HG03064 (cell line): ENCODE measurements around the gene IL17RB.

Source experiments
- ATAC-seq: cut with Tn5 transposase; IDR thresholded peaks from one replicate; pipeline ENCODE4 v1.9.1; 2021; ENCODE audit warnings: low read depth; ENCODE audit not compliant: unreplicated experiment

The IL17RB gene

DNA sequence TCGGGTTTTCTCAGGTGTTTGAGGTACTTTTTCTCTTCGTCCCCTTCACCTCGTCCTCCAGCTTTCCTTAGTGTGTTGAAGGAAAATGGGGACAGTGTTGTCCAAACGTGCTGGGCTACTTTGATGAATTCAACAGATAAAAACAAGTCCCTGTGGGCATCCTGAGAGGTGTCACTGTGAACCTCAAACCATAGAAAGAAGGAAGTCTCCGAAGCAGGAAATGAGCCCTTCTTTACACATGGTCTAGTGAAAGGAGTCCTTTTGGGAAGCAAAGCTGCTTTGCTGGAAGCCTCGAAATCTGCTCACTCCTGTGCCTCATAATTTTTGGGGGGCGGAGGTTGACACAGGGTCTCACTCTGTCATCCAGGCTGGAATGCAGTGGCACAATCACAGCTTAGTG, 10.6 kb downstream of the IL17RB start:
- no peak for ATAC-seq

GRCh38 chr3:53858096-53858741, 11.9 kb downstream of the IL17RB start:
- no peak for ATAC-seq

GRCh38 chr3:53859178-53859577, 12.8 kb downstream of the IL17RB start:
- ATAC-seq, result no peak

DNA sequence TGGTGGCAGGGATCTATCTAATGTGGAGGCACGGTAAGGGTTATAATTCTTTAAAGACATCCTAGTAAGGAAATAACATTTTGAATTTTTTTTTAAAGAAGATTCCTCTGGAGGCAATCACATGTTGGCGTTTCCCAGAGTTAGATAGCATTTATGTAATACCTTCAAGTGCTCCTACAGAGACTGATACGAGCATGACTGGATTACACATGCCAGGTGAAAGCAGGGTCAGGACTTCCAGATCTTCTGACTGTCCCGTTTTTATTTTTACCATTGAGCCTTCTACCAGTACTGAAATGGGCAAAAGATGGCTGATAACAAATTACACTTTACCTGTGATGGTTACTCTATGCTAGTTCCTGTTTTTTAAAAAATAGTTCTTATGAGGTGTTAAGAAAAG, 13.8 kb downstream of the IL17RB start:
- no peak for ATAC-seq

GRCh38 chr3:53862241-53862640, 15.9 kb downstream of the IL17RB start:
- ATAC-seq, result no peak

DNA sequence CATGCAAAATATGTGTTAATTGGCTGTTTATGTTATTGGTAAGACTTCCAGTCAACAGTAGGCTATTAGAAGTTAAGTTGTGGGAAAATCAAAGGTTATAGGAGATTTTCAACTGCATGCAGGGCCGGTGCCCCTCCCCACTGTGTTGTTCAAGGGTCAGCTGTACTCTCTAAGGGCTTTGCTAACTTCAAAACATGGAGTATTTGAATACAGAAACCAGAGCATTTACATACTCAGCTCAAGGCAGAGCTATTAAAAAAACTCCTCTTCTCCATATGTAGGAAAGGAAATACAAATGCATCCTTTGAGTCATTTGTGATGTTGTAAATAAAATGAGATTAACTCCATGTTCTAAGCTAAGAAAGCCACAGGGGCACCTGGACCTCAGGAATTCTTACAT, 16.8 kb downstream of the IL17RB start:
- ATAC-seq, result no peak

DNA sequence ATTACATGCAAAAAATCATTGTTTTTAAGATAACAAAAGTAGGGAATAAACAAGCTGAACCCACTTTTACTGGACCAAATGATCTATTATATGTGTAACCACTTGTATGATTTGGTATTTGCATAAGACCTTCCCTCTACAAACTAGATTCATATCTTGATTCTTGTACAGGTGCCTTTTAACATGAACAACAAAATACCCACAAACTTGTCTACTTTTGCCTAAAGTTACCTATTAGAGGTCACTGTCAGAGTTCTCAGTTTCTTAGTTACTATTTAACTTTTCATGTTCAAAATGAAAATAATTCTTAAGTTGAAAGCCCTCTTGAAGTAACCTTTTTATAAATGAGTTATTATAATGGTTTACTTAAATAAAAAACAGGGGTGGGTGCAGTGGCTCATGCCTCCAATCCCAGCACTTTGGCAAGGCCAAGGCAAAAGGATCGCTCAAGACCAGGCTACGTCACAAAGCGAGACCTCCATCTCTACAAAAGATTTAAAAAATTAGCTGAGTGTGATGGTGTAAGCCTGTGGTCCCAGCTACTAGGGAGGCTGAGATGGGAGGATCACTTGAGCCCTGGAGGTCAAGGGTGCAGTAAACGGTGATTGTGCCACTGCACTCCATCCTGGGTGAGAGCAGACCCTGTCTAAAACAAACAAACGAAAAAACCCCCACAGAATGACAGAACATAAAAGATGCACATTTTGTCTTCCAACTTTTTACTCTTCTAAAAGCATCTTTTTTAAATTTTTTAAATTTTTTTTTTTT, 19.5 kb downstream of the IL17RB start:
- ATAC-seq, result no peak

DNA sequence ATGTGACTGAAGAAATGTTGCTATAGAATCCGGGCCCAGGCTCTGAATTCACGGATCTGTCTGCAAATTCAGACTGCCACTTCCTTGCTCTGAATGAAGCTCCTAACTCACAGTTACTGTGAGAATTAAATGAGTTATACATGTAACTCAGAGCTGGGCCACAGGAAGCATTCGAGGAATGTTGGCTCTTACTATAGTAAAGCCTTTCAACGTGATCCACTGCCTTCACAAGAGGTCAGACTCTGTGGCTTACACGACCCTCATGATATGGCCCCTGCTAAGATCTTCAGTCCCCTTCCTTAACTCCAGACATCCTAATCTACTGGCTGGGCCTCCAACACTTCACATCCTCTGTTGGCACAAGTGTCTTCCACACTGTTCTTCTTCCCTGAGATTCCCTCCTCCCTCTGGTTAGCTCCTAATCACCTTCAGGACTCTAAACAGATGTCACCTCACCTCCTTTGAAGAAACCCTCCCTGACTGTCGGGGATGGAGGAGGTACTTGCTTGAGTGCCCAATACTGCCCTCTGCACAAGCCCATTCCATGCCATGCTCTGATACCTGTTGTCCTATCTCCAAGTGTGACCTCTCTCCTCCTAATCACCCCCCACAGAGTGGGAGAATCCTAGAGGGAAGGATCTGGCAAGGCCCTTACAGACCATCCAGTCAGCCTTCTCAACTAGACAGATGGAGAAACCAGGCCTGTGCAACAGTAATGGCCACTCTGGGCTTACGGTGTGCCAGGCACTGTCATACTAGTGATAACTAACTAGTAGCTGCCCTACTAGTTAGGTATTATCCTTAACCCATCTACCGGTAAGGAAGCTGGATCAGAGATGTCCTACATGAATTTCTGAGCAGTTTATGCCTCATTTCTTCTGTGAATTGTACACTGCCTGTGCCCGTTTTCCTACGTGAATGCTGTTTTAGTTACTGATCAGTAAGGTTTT, 34.3 kb downstream of the IL17RB start:
- no peak for ATAC-seq

DNA sequence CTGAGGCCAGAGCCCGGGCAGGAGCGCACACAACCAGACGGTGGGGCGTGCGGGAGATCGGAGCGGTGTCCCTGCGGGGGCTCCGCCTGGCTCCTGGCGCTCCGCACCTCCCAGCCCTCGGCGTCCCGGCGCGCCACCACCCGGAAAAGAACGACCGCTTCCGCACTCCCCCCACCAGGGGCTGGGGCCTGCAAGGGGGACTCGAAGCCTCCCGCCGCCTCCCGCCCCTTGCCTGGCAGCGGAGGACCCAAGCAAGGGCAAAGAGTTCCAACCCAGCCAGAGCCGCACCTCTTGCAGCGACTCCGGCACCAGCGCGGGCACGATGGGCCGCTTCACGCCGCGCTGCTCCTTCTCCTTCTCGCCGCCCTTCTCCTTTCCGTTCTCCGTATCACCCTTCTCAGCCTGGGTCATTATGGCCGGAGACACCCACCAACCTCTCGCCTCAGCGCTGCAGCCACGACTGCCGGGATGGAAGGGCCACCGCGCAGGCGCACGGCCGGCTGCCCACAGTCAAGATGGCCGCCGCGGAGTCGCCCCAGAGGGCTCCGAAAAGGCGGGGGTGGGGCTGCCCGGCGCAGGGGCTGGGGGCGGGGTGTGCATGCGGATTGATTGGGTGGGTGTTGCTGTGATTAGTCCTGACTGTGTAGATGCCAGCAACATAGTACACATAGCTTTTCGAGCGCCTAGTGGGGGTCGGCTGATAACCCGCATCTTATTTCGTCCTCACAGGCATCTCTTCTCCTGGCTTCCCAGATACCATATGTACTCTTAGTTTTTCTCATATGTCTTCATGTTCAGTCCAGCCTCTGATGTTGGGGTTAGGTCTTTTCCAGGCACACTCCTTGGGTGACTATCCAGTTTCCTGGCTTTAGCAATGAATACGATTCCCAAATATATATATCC, 35.6 kb downstream of the IL17RB start, which contains the start of gene ACTR8:
ACTR8 (minus strand) TSS at position 462 of the 903 bp plus-strand sequence; CDS start at position 411, 51 bp downstream.
- ATAC-seq, result peak; percentile 74

DNA sequence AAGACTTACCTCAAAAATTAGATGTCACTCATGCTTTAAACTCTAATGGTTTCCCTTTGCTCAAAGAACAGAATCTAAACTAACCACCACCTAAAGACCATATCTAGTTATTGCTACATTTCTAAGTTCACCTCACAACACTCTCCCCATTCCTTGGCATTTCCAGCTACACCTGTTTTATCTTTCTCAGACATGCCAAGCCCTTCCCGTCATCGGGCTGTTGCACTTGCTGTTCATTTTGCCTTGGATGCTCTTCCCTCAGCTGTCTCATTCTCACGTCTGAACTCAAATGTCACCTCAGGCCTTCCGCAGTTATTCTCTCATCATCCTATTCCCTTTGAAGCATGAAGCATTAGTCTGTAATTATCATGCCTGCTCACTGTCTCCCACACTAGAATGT, 36.6 kb downstream of the IL17RB start:
- no peak for ATAC-seq

GRCh38 chr3:53884623-53885022, 38.3 kb downstream of the IL17RB start:
- no peak for ATAC-seq

DNA sequence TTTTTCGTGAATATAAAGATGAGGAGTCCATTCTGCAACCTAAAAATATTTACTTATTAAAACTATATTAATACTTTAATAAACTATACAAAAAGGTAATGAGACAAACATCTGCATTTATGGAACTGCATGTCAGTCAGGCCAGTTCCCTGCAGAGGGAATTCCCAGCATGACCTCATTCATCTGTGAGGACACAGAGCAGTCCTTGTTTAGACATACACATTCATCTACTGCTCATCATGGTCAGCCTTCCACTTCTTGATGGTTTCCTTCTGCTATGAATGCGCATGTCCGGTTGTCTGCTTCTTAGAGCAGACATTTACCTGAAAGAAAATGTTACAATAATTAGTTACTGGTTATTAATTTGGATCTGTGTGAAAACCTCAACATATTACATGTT, 38.9 kb downstream of the IL17RB start:
- ATAC-seq, result no peak

DNA sequence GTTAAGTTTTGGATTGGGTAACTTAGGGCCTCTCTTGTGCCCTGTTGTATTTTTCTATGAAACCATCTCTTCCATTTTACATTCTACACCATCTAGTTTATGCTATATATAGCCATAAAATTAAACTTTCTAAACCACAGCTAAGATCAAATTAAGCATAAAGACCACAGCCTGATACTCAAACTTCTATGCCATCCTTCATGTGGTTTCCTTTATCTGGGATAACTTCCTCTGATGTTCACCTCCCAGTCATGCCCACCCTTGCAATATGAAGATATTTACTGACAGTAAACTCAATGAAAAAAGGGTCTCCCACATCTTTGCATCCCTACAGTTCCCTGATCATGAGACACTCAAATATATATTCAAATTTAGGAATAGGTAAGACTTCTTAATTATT, 41.1 kb downstream of the IL17RB start:
- no peak for ATAC-seq

DNA sequence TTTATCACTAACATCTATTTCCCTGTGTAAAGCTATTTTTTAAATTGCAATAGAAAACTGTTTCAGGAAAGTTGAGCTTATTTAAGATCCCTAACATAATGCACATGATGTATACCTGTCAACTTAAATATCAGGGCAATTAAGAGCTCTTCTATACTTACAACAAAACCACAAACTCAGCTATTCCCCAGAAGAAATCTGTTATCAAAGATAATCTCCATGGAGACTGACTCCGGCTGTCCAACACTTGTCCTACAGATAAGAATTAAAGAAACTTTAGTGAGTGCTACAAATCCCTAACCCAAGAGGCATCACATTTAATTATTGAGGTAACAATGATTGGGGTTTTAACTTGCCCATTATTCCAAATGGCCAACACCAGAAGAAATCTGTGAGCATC, 41.9 kb downstream of the IL17RB start:
- ATAC-seq, result no peak

DNA sequence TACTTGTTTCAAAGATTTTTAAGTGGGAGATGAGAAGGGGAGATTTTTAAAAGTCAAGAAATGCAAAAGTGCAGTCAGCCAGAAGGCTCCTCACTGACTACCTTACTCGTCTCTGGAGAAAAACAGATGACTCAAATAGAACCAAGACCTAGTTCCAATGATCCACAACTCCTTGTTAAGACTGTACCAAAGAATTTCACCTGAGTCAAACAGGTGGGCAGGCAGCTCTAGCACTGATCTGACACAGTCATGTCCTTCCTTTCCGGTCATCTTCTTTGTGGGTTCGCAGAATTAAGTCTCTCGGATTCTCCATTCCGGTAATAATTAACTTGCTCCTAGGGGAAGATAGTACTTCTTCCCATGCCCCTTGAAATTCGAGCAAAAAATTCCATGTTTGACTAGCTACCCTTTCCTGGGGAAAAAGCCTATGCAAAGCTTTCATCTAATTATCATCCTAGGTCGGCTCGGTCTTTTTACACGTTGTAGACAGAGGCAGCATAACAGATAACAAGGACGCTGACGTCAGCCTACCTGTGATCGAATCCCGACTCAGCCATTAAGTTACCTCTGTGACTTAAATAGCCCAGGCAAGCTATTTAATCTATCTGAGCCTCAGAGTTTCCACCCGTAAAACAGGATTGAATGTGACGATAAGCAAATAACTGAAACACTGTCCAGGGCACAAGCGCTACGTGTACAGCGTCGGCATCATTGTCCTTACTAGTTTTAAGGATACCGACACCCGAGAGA, 44.5 kb downstream of the IL17RB start:
- ATAC-seq, result peak; percentile 3

- peak; percentile 92 for ATAC-seq
Observed at GRCh38 chr3:53891497-53892285, 45.3 kb downstream of the IL17RB start, which contains the start of gene SELENOK. Gene SELENOK (minus strand): TSS chr3:53891859.

DNA sequence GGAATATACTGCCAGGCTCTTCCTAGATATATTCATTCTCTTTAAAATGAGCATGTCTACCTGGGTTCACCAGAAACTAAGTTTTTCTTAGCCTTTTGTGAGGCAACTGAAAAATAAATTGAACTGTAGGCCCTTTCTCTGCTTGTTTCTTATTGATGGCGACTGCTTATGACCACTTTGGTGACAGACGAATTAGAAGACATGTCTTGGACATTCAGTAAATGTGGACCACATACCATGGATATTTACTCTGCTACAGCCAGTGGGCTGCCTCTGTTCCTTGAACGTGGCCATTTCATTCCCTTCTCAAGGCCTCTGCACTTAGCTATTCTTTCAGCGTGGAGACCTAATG, 45.9 kb downstream of the IL17RB start:
- ATAC-seq, result no peak

DNA sequence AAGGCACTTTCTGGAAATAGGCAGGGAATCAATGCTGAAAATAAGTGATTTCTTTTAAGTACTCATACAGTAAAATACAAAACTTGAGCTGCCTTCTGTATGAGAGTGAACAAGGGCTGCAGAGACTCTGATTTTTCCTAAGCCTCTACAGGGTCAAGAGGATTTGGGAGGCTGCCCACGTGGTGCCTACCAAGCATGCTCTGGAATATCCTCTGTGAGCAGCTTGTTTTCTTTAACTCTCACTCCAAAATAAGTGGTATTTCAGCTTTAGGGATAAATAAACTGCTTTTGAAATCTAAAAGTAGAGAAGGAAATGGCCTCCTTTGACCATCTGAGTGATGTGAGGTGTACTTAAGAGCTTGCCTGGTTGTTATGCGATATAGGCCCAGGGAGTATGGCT, 53.4 kb downstream of the IL17RB start:
- no peak for ATAC-seq
